ENCODE measurements around the gene IDH3A.

DNA sequence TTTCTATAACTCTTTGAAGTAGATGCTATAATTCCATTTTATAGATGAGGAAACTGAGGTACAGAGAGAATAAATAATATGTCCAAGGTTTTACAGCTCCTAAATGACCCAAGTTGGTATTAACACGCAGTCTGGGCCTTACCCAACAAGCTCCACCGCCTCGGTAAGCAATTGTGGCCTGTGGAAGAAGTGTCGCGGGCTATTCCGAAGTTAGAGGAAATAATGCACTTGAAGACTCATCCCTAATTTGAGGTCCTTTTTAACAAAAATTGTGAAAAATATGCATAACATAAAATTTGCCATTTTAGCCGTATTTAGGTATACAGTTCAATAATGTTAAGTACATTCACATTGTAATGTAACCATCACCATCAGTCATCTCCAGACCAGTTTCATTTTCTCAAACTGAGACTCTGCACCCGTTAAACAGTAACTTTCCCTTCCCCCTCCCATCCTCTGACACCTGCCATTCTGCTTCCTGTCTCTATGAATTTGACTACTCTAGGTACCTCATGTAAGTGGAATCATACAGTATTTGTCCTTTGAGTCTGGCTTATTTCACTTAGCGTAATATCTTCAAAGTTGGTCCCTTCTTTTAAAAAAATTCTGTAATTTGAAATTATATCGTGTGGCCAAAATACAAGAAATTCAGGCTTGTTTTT is 18.2 kb downstream of the IDH3A start:
- TF ChIP-seq SIN3A (IDR thresholded peaks at IDR 0.05; ENCODE audit: borderline replicate concordance, insufficient read depth, low read depth, low read length) (no peak), POLR2AphosphoS5 (IDR thresholded peaks at IDR 0.05; ENCODE audit: low read depth, low read length) (no peak)
- TF ChIP-seq, protein P1, sequence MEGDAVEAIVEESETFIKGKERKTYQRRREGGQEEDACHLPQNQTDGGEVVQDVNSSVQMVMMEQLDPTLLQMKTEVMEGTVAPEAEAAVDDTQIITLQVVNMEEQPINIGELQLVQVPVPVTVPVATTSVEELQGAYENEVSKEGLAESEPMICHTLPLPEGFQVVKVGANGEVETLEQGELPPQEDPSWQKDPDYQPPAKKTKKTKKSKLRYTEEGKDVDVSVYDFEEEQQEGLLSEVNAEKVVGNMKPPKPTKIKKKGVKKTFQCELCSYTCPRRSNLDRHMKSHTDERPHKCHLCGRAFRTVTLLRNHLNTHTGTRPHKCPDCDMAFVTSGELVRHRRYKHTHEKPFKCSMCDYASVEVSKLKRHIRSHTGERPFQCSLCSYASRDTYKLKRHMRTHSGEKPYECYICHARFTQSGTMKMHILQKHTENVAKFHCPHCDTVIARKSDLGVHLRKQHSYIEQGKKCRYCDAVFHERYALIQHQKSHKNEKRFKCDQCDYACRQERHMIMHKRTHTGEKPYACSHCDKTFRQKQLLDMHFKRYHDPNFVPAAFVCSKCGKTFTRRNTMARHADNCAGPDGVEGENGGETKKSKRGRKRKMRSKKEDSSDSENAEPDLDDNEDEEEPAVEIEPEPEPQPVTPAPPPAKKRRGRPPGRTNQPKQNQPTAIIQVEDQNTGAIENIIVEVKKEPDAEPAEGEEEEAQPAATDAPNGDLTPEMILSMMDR (IDR thresholded peaks at IDR 0.05): no peak
